HG03520 (cell line): ENCODE data around the gene PRKCE.
"Not testable (repeated sequence)": the region's sequence is repeated elsewhere in the genome, so short reads cannot be mapped to it uniquely, and the experiment has no call there.

Experiments
- ATAC-seq: cut with Tn5 transposase; IDR thresholded peaks from one replicate; pipeline ENCODE4 v1.9.1; 2021; ENCODE audit warnings: mild to moderate bottlenecking, moderate library complexity; ENCODE audit not compliant: unreplicated experiment

PRKCE gene

GRCh38 chr2:45855374-45855773 lies 203.9 kb downstream of the PRKCE start:
- ATAC-seq, result no peak

GRCh38 chr2:45856391-45857274 lies 205.2 kb downstream of the PRKCE start:
- no peak for ATAC-seq

- ATAC-seq, result no peak
These were observed 205.8 kb downstream of the PRKCE start for GRCh38 chr2:45857275-45857609.

GRCh38 chr2:45857867-45858520 lies 206.5 kb downstream of the PRKCE start:
- no peak for ATAC-seq

GRCh38 chr2:45858872-45859271 lies 207.4 kb downstream of the PRKCE start:
- ATAC-seq, result not testable (repeated sequence)

- ATAC-seq, result no peak
These were observed 208.2 kb downstream of the PRKCE start for GRCh38 chr2:45859682-45860081.

- ATAC-seq, result no peak
These were observed 209.0 kb downstream of the PRKCE start for GRCh38 chr2:45860136-45861121.

- no peak for ATAC-seq
These were observed 211.4 kb downstream of the PRKCE start for GRCh38 chr2:45862843-45863242.

- no peak for ATAC-seq
These were observed 212.6 kb downstream of the PRKCE start for GRCh38 chr2:45864121-45864520.

GRCh38 chr2:45867349-45867748 lies 215.9 kb downstream of the PRKCE start:
- ATAC-seq, result no peak

- no peak for ATAC-seq
These were observed 216.3 kb downstream of the PRKCE start for GRCh38 chr2:45867800-45868199.

GRCh38 chr2:45869165-45869501 lies 217.7 kb downstream of the PRKCE start:
- ATAC-seq, result no peak

- no peak for ATAC-seq
These were observed 219.6 kb downstream of the PRKCE start for GRCh38 chr2:45871025-45871424.

- no peak for ATAC-seq
These were observed 220.1 kb downstream of the PRKCE start for GRCh38 chr2:45871541-45871940.

GRCh38 chr2:45872211-45872610 lies 220.7 kb downstream of the PRKCE start:
- ATAC-seq, result no peak

- no peak for ATAC-seq
These were observed 222.9 kb downstream of the PRKCE start for GRCh38 chr2:45874344-45874743.

- ATAC-seq, result no peak
These were observed 225.1 kb downstream of the PRKCE start for GRCh38 chr2:45876611-45877010.

GRCh38 chr2:45879406-45879805 lies 227.9 kb downstream of the PRKCE start:
- no peak for ATAC-seq

- no peak for ATAC-seq
These were observed 228.5 kb downstream of the PRKCE start for GRCh38 chr2:45879936-45880335.

GRCh38 chr2:45881970-45882581 lies 230.6 kb downstream of the PRKCE start:
- ATAC-seq, result no peak
